ENCODE measurements around the gene MAPK1.
"Not testable (repeated sequence)": the region's sequence is repeated elsewhere in the genome, so short reads cannot be mapped to it uniquely, and the experiment has no call there.

MAPK1 gene

DNA sequence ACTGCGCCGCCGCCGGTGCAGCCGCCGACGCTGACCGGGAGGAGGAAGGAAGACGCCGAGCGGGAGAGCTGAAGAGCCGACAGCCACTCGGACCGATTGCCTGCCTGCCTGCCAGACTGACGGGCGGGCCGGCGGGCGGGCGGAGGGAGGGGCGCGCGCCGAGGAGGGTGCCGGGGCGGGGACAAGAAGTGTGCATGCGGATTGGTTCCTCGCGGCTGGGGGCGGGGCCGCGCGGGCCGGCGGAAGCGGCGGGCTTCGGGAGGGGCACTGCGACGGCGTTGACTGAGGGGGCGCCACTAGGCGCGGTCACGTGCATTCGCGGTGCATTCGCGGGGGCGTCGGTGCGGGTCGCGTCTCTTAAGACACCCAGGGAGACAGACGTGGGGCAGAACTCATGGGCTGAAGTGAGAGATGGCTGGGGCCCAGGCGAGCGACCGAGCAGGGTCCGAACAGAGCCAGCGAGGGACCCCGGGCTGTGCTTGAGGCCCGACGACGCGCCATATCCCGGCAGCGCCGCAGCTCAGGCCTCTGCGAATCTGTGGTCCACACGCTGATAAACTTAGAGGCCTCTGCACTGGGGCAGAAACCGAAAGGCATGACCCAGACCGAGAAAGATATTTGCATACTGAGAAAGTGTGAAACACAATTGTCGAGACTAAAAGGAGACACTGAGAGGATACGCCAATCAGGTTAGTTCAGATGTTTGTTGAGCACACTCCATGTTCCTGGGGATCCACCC is at the start of gene MAPK1:
MAPK1 (minus strand) TSS at position 118 of the 739 bp plus-strand sequence. CDS start 205 bp downstream, outside the sequence.
- DNase-seq, result peak; percentile 47

GRCh38 chr22:21916309-21916918 is 49.0 kb upstream of the MAPK1 start:
- no peak for DNase-seq

DNA sequence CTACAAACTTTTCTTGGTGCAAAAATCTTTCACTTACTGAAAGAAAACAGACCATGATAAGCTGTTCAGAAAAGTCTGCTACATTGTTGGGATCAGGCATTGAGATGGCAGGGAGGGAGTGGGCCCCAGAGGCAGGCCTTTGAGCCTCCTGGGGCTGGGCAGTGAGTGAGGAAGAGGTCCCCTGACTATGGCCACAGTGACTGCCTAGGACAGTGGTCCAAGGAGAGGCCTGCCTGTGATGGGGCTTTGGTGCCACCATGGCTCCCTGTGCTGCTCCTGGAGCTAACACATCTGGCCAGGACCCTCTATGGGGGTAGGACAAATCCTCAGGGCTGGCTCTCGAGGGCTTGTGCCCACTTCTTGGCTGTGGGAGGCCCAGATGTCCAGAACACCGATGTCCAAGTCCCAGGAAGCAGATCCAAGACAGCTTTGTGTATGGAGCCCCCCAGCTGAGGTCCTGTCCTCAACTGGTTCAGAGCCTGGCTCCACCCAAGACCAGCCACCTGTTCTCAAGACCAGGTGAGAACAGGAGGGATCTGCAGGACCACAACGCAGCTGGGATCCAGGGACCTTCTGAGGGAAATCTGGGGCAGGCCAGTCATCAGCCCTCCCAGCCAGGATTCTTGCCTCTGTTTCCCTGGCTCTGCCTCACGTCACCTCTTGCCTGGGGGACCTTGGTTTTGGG is 48.3 kb upstream of the MAPK1 start:
- DNase-seq, result no peak

- not testable (repeated sequence) for DNase-seq
Measured at GRCh38 chr22:21914033-21914642, 46.7 kb upstream of the MAPK1 start.

- not testable (repeated sequence) for DNase-seq
Measured at GRCh38 chr22:21910367-21910766, 42.9 kb upstream of the MAPK1 start.

DNA sequence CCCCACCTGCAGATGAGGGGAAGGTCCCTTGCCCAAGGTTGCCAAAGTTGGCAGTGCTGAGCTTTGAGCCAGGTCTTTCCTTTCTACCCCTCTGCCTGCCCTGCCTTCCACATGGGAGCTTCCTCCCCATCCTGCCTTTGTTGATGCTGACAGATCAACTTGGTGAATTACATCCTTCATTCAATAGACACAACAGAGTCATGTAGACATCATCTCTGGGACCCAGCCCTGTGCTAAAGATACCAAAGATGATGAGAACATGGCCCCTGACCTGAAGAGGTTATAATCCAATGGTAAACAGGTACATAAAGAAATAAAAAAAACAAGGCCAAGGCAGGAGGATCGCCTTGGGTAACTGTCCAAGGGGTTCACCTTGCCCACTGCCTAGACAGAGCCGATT is 42.4 kb upstream of the MAPK1 start:
- no peak for DNase-seq

DNA sequence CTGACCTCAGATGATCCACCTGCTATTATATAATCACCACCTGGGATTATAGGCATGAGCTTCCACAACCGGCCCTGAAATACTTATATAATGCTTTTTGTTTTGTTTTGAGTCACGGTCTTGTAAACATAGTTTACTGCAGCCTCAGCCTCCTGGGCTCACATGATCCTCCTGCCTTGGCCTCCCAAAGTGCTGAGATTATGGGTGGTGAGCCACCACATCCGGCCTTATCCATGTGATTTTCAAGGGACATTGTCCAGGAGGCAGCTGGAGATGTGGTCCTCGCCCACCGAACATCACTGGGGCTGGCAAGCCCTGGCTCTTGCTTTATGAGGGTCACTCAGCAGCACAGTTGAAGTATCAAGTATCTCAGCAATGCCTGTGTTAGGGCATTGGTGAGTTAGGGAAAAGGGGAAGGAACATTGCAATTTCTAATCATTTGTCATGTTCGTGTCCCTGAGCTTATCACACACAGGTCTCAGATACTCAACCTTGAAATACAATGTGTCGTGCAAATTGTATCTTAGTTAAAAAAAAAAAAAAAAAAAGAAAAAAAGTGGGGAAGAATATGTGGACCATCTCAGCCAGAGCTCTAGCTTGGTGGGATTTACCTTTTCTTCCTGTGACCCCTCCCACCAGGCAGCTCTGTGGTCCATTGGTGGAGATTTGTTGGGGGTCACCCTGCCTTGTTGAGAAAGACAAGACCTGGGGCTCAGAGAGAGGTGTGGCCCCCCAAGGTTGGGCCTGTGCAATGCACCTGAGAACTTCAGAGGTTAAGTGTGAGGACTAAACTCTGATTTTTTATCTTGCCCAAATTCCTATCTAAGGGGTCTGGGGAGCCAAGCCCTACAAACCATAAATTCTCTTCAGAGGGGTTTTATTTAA is 40.4 kb upstream of the MAPK1 start:
- no peak for DNase-seq

GRCh38 chr22:21905234-21905633 is 37.8 kb upstream of the MAPK1 start:
- not testable (repeated sequence) for DNase-seq

DNA sequence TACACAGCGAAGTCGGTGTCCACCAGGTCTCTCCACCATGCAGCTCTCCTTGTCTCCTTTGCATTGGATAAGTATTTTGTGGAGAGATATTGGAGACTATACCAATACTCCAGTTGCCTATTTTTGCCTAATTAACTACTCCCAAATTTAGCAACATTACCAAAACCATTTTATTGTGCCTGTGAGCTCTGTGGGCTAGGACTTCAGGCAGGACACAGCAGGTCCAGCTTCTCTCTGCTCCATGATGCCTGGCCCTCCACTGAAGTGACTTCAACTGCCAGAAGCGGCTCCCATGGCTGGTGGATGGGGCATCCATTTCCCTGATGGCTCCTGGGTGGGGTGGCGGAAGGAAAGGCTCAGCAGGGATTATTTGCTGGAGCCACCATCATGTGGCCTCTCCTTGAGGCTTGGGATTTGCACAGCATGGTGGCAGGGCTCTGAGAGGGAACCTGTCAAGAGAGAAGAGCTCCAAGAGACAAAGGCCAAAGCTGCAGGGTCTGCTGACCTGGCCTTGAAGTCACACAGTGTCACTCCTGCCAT is 36.9 kb upstream of the MAPK1 start:
- DNase-seq, result no peak

GRCh38 chr22:21903283-21903682 is 35.8 kb upstream of the MAPK1 start:
- no peak for DNase-seq

GRCh38 chr22:21902296-21903087 is 35.0 kb upstream of the MAPK1 start:
- DNase-seq, result no peak

DNA sequence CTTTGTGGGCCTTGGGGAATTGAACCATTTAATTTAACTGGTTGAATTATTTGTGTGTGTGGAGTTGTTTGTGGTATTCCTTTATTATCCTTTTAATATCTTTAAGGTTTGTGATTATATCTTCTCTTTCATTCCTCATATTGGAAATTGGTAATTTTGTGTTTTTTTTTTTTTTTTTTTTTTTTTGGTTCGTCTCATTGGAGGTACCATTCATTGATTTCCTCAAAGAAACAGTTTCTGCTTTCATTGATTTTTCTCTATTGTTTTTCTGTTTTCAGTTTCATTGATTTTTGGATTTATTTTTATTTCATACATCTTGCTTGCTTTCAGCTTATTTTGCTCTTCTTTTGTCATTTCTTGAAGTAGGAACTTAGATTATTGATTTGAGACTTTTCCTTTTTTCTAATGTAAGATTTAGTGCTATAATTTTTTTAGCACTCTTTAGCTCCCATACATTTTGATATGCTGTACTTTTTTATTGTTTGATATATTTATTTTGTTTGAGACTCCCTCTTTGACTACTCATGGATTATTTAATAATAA is 31.0 kb upstream of the MAPK1 start:
- DNase-seq, result no peak

DNA sequence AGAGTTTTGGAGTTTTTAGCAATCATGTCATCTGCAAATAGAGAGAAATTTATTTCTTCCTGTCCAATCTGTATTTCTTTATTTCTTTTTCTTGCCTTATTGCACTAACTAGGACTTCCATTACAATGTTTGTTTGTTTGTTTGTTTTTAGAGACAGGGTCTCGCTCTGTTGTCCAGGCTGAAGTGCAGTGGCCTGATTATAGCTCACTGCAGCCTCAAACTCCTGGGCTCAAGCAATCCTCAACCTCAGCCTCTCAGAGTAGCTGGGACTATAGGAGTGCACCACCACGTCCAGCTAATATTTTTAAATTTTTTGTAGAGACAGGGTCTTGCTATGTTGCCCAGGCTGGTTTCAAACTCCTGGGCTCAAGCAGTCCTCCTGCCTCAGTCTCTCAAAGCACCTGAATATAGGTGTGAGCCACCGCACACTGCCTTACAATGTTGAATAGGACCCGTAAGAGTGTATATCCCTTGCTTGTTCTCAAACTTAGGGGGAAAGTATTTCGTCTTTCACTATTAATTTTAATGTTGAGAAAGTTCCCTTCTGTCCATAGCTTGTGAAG is 29.6 kb upstream of the MAPK1 start:
- DNase-seq, result no peak

DNA sequence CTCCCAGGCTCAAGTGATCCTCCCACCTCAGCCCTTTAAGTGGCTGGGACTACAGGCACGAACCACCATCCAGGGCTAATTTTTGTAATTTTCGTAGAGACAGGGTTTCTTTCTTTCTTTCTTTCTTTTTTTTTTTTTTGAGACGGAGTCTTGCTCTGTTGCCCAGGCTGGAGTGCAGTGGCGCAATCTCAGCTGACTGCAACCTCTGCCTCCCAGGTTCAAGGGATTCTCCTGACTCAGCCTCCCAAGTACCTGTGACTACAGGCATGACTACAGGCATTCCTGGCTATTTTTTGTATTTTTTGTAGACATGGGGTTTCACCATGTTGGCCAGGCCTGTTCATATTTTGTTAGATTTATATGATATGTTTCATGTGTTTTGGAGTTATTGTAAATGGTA is 28.8 kb upstream of the MAPK1 start:
- DNase-seq, result not testable (repeated sequence)

DNA sequence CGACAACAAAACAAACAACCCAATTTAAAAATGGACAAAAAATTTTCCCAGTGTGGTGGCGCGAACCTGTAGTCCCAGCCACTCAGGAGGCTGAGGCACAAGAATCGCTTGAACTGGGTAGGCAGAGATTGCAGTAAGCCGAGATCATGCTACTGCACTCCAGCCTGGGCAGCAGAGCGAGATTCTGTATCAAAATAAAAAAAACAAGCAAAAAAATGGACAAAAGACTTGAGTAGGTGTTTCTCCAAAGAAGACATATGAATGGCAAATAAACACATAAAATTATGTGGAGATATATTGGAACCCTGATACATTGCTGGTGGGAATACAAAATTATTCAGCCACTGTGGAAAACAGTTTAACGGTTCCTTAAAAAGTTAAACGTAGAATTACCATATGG is 27.4 kb upstream of the MAPK1 start:
- DNase-seq, result no peak

- DNase-seq, result no peak
Measured at GRCh38 chr22:21889251-21889990, 22.0 kb upstream of the MAPK1 start.

DNA sequence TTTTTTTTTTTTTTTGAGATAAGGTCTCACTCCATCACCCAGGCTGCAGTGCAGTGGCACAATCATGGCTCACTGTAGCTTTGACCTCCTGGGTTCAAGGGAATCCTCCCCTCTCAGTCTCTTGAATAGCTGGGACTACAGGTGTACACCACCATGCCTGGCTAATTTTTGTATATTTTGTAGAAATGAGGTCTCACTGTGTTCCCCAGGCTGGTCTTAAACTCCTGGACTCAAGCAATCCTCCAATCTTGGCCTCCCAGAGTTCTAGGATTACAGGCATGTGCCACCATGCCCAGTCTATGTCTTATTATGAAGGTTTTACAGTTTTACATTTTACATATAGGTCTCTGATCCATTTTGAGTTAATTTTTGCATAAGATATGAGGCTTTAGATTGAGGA is 20.4 kb upstream of the MAPK1 start:
- DNase-seq, result no peak

- not testable (repeated sequence) for DNase-seq
Measured at GRCh38 chr22:21883930-21884329, 16.5 kb upstream of the MAPK1 start.

- DNase-seq, result not testable (repeated sequence)
Measured at GRCh38 chr22:21882754-21883333, 15.4 kb upstream of the MAPK1 start.

Measured in DMS79 treated with DMSO at 0.1 percent for 48 hours (cell line).